Measurements from ENCODE around the gene TMEM236.

DNA sequence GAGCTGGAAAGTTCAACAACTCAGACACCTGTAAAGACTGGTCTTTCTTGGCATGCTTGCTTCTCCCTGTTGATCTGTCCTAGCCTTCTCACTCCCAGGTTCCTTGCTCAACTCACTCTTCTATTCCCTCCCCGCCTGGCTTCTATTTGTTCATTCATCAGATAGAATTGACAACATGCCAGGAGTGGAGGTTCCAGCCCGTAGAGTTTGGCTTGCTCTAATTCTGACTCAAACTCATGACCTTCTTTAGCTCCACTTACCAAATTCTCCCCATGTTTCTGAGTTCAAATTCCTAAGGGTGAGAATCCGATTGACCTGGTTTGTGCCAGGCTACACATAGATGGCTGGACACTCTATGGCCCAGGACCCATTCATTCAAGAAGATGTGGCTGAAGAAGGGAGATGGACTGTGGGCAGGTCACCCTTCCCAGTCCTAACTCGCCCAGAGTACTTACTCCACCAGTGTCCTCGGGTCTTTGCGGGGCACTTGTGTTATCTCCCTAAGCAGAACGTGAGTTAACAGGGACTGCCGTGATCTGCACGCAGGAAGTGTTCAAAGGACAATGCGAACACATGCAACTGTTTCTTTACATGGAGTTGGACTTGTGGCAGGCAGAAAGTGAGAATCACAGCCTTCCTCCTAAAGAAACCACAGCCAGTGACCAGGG lies 4.0 kb upstream of the TMEM236 start:
- no peak for TF ChIP-seq CTCF (IDR thresholded peaks at IDR 0.05)
- TF ChIP-seq POLR2A (IDR thresholded peaks at IDR 0.05) = no peak

Measured in uterus (tissue), 2 donors.